B cell (primary cell): ENCODE results near the gene NID1. TPM values are rescaled to one million over a fixed set of nuclear protein-coding genes. Genes with fewer than 3 reads are reported as not detected.

Experiments used
- ATAC-seq: fragments of 200-7000 bp; cut with Tn5 transposase; one replicate; pipeline ENCODE4 v1.10.0; 2021; ENCODE audit warnings: low read depth, mild to moderate bottlenecking, moderate number of reproducible peaks, moderate library complexity
- CTCF ChIA-PET: fragments of 350-600 bp; sonication (Branson Sonifier 250); formaldehyde crosslinking; loops from one replicate; lab custom pipeline; 2021; ENCODE audit warnings: antibody characterized with exemption, inconsistent platforms; lab: Charles Lee
- POLR2A ChIA-PET: fragments of 350-600 bp; sonication (Branson Sonifier 250); formaldehyde crosslinking; loops from one replicate; lab custom pipeline; 2021; ENCODE audit warnings: antibody characterized with exemption; lab: Charles Lee
- DNase-seq: peaks from one replicate; pipeline ENCODE4 v3.0.0; 2013
- H2AFZ ChIP-seq: 2 replicates; pipeline ENCODE4 v1.6.1; 2012; ENCODE audit warnings: mild to moderate bottlenecking, low read depth, low read length; ENCODE audit not compliant: insufficient read depth, poor library complexity, severe bottlenecking
- H3K27ac ChIP-seq, 2 donors: 1 replicate in 1 of 2; 2 replicates in 1 of 2; pipeline ENCODE4 v1.5.1; 2012 to 2013; ENCODE audit warnings: low read length in 2 of 2, mild to moderate bottlenecking in 2 of 2, moderate library complexity in 1 of 2
- H3K27me3 ChIP-seq, 4 experiments: fragments of 200-600 bp in 1 of 4; sonication (generic) in 1 of 4; replicated peaks in 1 of 4; 1 replicate in 2 of 4; 2 replicates in 2 of 4; pipeline versions ENCODE4 v1.6.1 to v1.7.0; 2013 to 2016; ENCODE audit warnings: low read length in 3 of 4, mild to moderate bottlenecking in 2 of 4, mixed read lengths in 1 of 4, moderate library complexity in 1 of 4; ENCODE audit not compliant: insufficient read depth in 4 of 4, control insufficient read depth in 3 of 4; ENCODE audit errors: control extremely low read depth in 1 of 4
- H3K36me3 ChIP-seq, 2 experiments: replicated peaks in 1 of 2; 1 replicate in 1 of 2; 2 replicates in 1 of 2; pipeline versions ENCODE4 v1.6.1 to v1.7.1; 2013; ENCODE audit warnings: low read length in 1 of 2; ENCODE audit not compliant: insufficient read depth in 2 of 2, control insufficient read depth in 1 of 2; ENCODE audit errors: control extremely low read depth in 1 of 2, extremely low read depth in 1 of 2
- H3K4me1 ChIP-seq, 2 donors: fragments of 200-600 bp in 1 of 2; sonication (generic) in 1 of 2; 1 replicate in 1 of 2; 2 replicates in 1 of 2; pipeline versions ENCODE4 v1.5.1 to v1.6.1; 2013 to 2017; ENCODE audit warnings: low read length in 2 of 2; ENCODE audit not compliant: control insufficient read depth in 2 of 2, insufficient read depth in 2 of 2
- H3K4me2 ChIP-seq: replicated peaks from 2 replicates; pipeline ENCODE3; 2012; ENCODE audit warnings: mild to moderate bottlenecking, low read depth, low read length; ENCODE audit not compliant: poor library complexity, severe bottlenecking
- H3K4me3 ChIP-seq, 5 experiments: fragments of 200-600 bp in 1 of 5; sonication (generic) in 1 of 5; 1 replicate in 3 of 5; 2 replicates in 2 of 5; pipeline versions ENCODE4 v1.5.1 to v1.7.0; 2011 to 2016; ENCODE audit warnings: low read length in 4 of 5, mild to moderate bottlenecking in 4 of 5, low read depth in 2 of 5, control low read depth in 1 of 5, moderate library complexity in 1 of 5; ENCODE audit not compliant: insufficient read depth in 1 of 5; ENCODE audit errors: control extremely low read depth in 1 of 5, extremely low read depth in 1 of 5
- H3K79me2 ChIP-seq: fragments of 200-600 bp; sonication (generic); one replicate; pipeline ENCODE4 v1.6.0; 2016; ENCODE audit warnings: low read length; ENCODE audit not compliant: control insufficient read depth, insufficient read depth
- H3K9ac ChIP-seq: fragments of 200-600 bp; sonication (generic); 2 replicates; pipeline ENCODE4 v1.6.1; 2017; ENCODE audit warnings: mild to moderate bottlenecking, low read length, moderate library complexity
- H3K9me3 ChIP-seq, 3 donors: one replicate each; pipeline versions ENCODE4 v1.6.1 to v1.7.1; 2013; ENCODE audit warnings: low read length in 2 of 3; ENCODE audit not compliant: control insufficient read depth in 2 of 3, insufficient read depth in 1 of 3; ENCODE audit errors: control extremely low read depth in 1 of 3
- H4K20me1 ChIP-seq: 2 replicates; pipeline ENCODE4 v1.6.0; 2012; ENCODE audit warnings: mild to moderate bottlenecking, low read length; ENCODE audit not compliant: insufficient read depth, control insufficient read depth, poor library complexity, severe bottlenecking
- H3K27ac Mint-ChIP-seq: one replicate; pipeline ENCODE4 v1.8.0; 2021; ENCODE audit warnings: mixed read lengths
- H3K27me3 Mint-ChIP-seq: one replicate; pipeline ENCODE4 v1.8.0; 2021; ENCODE audit warnings: mixed read lengths
- H3K4me1 Mint-ChIP-seq: one replicate; pipeline ENCODE4 v1.8.0; 2021; ENCODE audit warnings: mixed read lengths
- H3K4me3 Mint-ChIP-seq: one replicate; pipeline ENCODE4 v1.8.0; 2021; ENCODE audit warnings: mixed read lengths
- H3K9me3 Mint-ChIP-seq: one replicate; pipeline ENCODE4 v1.8.0; 2022; ENCODE audit warnings: mixed read lengths; ENCODE audit not compliant: insufficient read depth
- CTCF ChIP-seq: fragments of 200-600 bp; IDR thresholded peaks from one replicate; pipeline ENCODE4 v1.8.0; 2022; ENCODE audit warnings: antibody characterized with exemption, mild to moderate bottlenecking
- EZH2 ChIP-seq: IDR thresholded peaks from 2 replicates; pipeline ENCODE4 v1.6.1; 2012; ENCODE audit warnings: borderline replicate concordance, low read depth, mild to moderate bottlenecking, moderate library complexity, low read length; ENCODE audit not compliant: insufficient read depth, poor library complexity, severe bottlenecking
- WGBS: methylation state at CpG from one replicate; pipeline ENCODE4 v1.1.5; 2013; ENCODE audit warnings: missing lambda C conversion rate; ENCODE audit not compliant: insufficient coverage; 5-methylcytosine and 5-hydroxymethylcytosine counted together
- intact Hi-C: fragments of 100-400 bp; cut with micrococcal nuclease; formaldehyde crosslinking; loops from one replicate; pipeline ENCODE4 v1.10.0; 2022
- polyA plus RNA-seq: library from polyadenylated mRNA; depleted of rRNA; stranded (reverse); fragments of >200 nt; gene quantifications from 2 replicates; pipeline ENCODE4 v1.2.3, GENCODE V29; 2012
- total RNA-seq, 2 donors: library from RNA; stranded (reverse); fragments of 120-200 nt in 1 of 2; gene quantifications; 1 replicate in 1 of 2; 2 replicates in 1 of 2; pipeline versions ENCODE4 v1.2.3 to v1.2.4, GENCODE V29; 2013 to 2022

Gene NID1
- total and polyA plus RNA-seq, 2 donors (not counting 1 experiment from before 2014, with no cell fraction given): 0.06 TPM; not detected in 1

- Mint-ChIP-seq H3K27me3 (peaks cover 12% of the 10 kb centered on the region), H3K9me3 (no peaks in the 10 kb centered on the region), H3K27ac (no peak overlapping the region), H3K4me1 (no peaks in the 10 kb centered on the region), H3K4me3 (no peak overlapping the region)
- ATAC-seq (no peak), DNase-seq (no peak)
- intact Hi-C loops: no loop called here
- Histone ChIP-seq H3K4me2 (no peak overlapping the region), H3K36me3 (no peaks in the 10 kb centered on the region), H3K79me2 (no peaks in the 10 kb centered on the region), H3K9ac (no peak overlapping the region), H3K27me3 (no peaks in the 10 kb centered on the region), H3K4me1 (no peaks in the 10 kb centered on the region), H4K20me1 (no peaks in the 10 kb centered on the region), H2AFZ (no peak overlapping the region), H3K9me3 (no peaks in the 10 kb centered on the region), H3K27ac (no peak overlapping the region), H3K4me3 (no peak overlapping the region)
- WGBS: 97% methylated on average over 6 of the region's 9 CpGs
- ChIA-PET POLR2A (no interaction called here), CTCF (interaction anchor here (1.2 kb wide), 1 partner anchor 50 kb away, joined by 3 read pairs; no protein-coding TSS in a partner anchor)
- TF ChIP-seq CTCF (no peak), EZH2 (no peak)
Measured at GRCh38 chr1:236021424-236022135, 43.3 kb downstream of the NID1 start.

GRCh38 chr1:236020359-236021219 lies 44.3 kb downstream of the NID1 start:
- Histone ChIP-seq H3K27ac (no peak overlapping the region), H4K20me1 (no peaks in the 10 kb centered on the region), H3K4me2 (no peak overlapping the region), H3K27me3 (no peaks in the 10 kb centered on the region), H3K4me1 (no peaks in the 10 kb centered on the region), H3K4me3 (no peak overlapping the region), H3K79me2 (no peaks in the 10 kb centered on the region), H3K9me3 (no peaks in the 10 kb centered on the region), H2AFZ (no peak overlapping the region), H3K36me3 (no peaks in the 10 kb centered on the region), H3K9ac (no peak overlapping the region)
- WGBS: 89% methylated on average over 13 of the region's 20 CpGs
- CTCF ChIA-PET: interaction anchor here (1.2 kb wide), 1 partner anchor 49 kb away, joined by 3 read pairs; no protein-coding TSS in a partner anchor
- H3K27ac Mint-ChIP-seq: no peak overlapping the region
- H3K4me1 Mint-ChIP-seq: no peaks in the 10 kb centered on the region
- no peak overlapping the region for H3K4me3 Mint-ChIP-seq
- DNase-seq (no peak), ATAC-seq (no peak)
- POLR2A ChIA-PET: no interaction called here
- H3K9me3 Mint-ChIP-seq: no peaks in the 10 kb centered on the region
- intact Hi-C loops: no loop called here
- TF ChIP-seq CTCF: no peak
- H3K27me3 Mint-ChIP-seq: peaks cover 12% of the 10 kb centered on the region
